GM20000 (cell line): ENCODE measurements around the gene STK24.

Experiments
- DNase-seq: peaks from one replicate; pipeline ENCODE4 v3.0.0; 2012; ENCODE audit warnings: low spot score
- TF ChIP-seq, protein P1 (sequence below): IDR thresholded peaks from 2 replicates; pipeline ENCODE4 v1.5.1; 2012; ENCODE audit warnings: mild to moderate bottlenecking, control low read depth; ENCODE audit errors: extremely low read depth, missing control alignments

STK24 gene

GRCh38 chr13:98457053-98457452 lies 119.9 kb downstream of the STK24 start:
- TF ChIP-seq, protein P1, sequence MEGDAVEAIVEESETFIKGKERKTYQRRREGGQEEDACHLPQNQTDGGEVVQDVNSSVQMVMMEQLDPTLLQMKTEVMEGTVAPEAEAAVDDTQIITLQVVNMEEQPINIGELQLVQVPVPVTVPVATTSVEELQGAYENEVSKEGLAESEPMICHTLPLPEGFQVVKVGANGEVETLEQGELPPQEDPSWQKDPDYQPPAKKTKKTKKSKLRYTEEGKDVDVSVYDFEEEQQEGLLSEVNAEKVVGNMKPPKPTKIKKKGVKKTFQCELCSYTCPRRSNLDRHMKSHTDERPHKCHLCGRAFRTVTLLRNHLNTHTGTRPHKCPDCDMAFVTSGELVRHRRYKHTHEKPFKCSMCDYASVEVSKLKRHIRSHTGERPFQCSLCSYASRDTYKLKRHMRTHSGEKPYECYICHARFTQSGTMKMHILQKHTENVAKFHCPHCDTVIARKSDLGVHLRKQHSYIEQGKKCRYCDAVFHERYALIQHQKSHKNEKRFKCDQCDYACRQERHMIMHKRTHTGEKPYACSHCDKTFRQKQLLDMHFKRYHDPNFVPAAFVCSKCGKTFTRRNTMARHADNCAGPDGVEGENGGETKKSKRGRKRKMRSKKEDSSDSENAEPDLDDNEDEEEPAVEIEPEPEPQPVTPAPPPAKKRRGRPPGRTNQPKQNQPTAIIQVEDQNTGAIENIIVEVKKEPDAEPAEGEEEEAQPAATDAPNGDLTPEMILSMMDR: no peak
- no peak for DNase-seq

DNA sequence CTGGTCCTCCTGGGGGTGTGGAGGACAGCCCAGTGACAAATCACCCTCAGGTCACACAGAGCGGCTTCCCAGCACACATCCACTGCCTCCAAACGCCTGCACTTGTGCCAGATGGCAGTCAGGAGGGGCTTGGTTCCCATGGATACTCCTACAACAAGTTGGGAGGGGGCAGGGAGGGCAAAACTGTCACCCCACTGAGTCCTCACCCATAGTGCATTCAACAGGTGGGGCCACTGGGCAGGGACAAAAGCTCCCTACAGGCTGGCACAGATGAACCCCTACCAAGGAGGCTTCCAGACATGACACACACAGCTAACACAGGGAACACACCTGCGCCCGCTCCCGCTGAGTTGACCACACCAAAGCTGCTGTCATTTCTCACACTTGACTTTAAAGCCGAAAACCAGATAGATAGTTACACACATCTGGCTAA lies 120.5 kb downstream of the STK24 start:
- no peak for DNase-seq
- TF ChIP-seq, protein P1: no peak

DNA sequence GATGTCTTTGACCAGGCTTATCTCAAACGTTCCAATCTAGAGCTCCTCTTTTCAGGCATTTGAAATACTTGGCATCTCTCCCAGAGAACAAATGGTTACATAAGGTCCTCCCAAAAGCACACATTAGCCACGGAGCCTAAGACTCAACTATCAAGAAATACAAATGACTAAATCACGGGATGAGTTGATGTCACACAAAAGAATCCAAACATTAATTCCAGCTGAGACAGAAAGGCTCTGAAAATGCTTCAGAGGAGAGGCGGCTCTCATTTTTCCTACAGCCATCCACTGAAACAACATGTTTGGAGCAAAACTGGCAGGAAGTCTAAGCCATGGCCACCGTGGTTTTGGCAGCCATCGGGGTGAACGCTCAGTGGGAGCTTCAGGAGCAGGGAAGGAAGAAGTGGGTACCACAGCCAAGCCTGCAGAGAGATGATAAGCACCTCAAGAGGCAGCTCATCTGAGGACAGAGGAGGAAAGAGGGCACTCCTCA lies 122.5 kb downstream of the STK24 start:
- no peak for DNase-seq
- TF ChIP-seq, protein P1: no peak

DNA sequence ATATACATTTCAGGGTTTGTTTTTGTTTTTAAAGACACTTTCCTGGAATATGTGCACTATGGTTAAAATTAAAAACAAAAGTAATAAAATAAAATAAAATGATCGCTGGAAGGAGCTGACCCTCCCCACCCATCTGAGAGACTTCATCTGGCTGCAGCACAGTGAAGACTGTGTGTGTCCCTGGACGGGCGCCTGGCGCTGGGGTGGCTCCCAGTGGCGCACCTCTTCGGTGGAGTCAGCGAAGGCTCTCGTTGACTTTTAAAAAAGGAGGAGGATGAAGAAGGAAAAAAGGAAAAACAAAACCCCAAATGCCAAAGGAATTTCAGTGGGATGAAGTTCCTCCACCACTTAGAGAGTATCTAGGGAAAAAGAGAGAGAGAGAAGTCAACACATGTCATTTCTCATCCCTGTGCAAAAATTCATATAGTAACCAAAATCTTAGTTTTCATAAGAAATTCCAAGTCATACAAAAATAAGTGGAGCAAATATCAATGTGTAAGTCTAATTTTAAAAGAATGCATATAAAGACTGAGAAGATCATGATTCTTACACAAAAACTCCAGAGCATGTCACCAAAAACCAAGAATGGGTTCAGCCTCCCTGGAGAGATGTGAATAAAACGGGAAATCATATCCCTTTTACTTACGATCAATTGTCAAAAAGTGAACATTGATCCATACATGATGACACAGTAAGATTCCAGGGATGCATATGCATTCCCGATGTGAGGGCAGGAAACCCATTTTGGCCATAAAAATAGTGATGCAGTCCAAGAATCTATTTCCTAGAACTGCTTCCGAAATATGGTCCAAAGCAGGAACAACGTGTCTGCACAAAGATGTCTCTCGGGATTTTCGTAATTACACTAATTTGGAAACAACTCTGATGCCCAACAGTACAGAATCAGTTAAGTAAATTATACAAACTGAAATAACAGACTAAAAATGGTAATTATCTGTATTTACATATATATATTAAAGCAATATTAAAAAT lies 123.8 kb downstream of the STK24 start:
- DNase-seq: no peak
- TF ChIP-seq, protein P1: no peak

GRCh38 chr13:98451676-98452470 lies 125.0 kb downstream of the STK24 start:
- TF ChIP-seq, protein P1: no peak

GRCh38 chr13:98450539-98451111 lies 126.3 kb downstream of the STK24 start:
- DNase-seq: no peak
- TF ChIP-seq, protein P1: no peak

More at GRCh38 chr13:98451676-98452470, 125.0 kb downstream of the STK24 start:
- DNase-seq: no peak
